ENCODE results near the gene ACP7.
"Not testable (repeated sequence)": the region's sequence is repeated elsewhere in the genome, so short reads cannot be mapped to it uniquely, and the experiment has no call there.

ACP7 gene

GRCh38 chr19:39083983-39084731 lies at the start of gene ACP7:
ACP7 (plus strand) TSS chr19:39084368; CDS start chr19:39085270, 902 bp downstream.
- DNase-seq, result no peak

GRCh38 chr19:39036581-39036980 lies 47.6 kb upstream of the ACP7 start:
- no peak for DNase-seq

- no peak for DNase-seq
Measured at GRCh38 chr19:39037194-39037593, 47.0 kb upstream of the ACP7 start.

GRCh38 chr19:39038098-39038497 lies 46.1 kb upstream of the ACP7 start:
- DNase-seq, result peak; percentile 38

- no peak for DNase-seq
Measured at GRCh38 chr19:39045506-39045905, 38.7 kb upstream of the ACP7 start.

- peak; percentile 48 for DNase-seq
Measured at GRCh38 chr19:39046037-39046821, 37.9 kb upstream of the ACP7 start.

- no peak for DNase-seq
Measured at GRCh38 chr19:39047073-39047472, 37.1 kb upstream of the ACP7 start.

- peak; percentile 45 for DNase-seq
Measured at GRCh38 chr19:39052243-39052746, 31.9 kb upstream of the ACP7 start.

- DNase-seq, result no peak
Measured at GRCh38 chr19:39052846-39053245, 31.3 kb upstream of the ACP7 start.

- no peak for DNase-seq
Measured at GRCh38 chr19:39053276-39054090, 30.7 kb upstream of the ACP7 start.

- DNase-seq, result no peak
Measured at GRCh38 chr19:39054091-39054470, 30.1 kb upstream of the ACP7 start.

GRCh38 chr19:39057615-39058014 lies 26.6 kb upstream of the ACP7 start:
- no peak for DNase-seq

GRCh38 chr19:39059302-39059701 lies 24.9 kb upstream of the ACP7 start:
- no peak for DNase-seq

GRCh38 chr19:39060171-39060570 lies 24.0 kb upstream of the ACP7 start:
- DNase-seq, result no peak

GRCh38 chr19:39064405-39064804 lies 19.8 kb upstream of the ACP7 start:
- no peak for DNase-seq

GRCh38 chr19:39065928-39066327 lies 18.2 kb upstream of the ACP7 start:
- DNase-seq, result no peak

- no peak for DNase-seq
Measured at GRCh38 chr19:39067104-39067503, 17.1 kb upstream of the ACP7 start.

GRCh38 chr19:39068259-39068658 lies 15.9 kb upstream of the ACP7 start:
- not testable (repeated sequence) for DNase-seq

- DNase-seq, result no peak
Measured at GRCh38 chr19:39070888-39071287, 13.3 kb upstream of the ACP7 start.

- no peak for DNase-seq
Measured at GRCh38 chr19:39074205-39074692, 9.9 kb upstream of the ACP7 start.

- no peak for DNase-seq
Measured at GRCh38 chr19:39074942-39075341, 9.2 kb upstream of the ACP7 start.

- no peak for DNase-seq
Measured at GRCh38 chr19:39077323-39077722, 6.8 kb upstream of the ACP7 start.

All from hematopoietic multipotent progenitor cell treated with erythropoietin and hydrocortisone succinate and interleukin-3 and kit ligand, for 8 days (in vitro differentiated cells).